ENCODE results near the gene HHLA2.
"Not testable (repeated sequence)": the region's sequence is repeated elsewhere in the genome, so short reads cannot be mapped to it uniquely, and the experiment has no call there.

HHLA2 gene

GRCh38 chr3:108359011-108359410 lies 62.7 kb downstream of the HHLA2 start:
- 85 to 96% methylated on average over 2 of the region's 2 CpGs for WGBS, 2 experiments
- H3K36me3 ChIP-seq (ENCODE audit: control insufficient read depth, insufficient read depth, low read length), result no peaks in the 10 kb centered on the region
- no peaks in the 10 kb centered on the region for H3K27me3 ChIP-seq (ENCODE audit: control insufficient read depth, insufficient read depth, low read length, poor library complexity, severe bottlenecking)

GRCh38 chr3:108376026-108376425 lies 79.7 kb downstream of the HHLA2 start:
- no peaks in the 10 kb centered on the region for H3K27me3 ChIP-seq (ENCODE audit: control insufficient read depth, insufficient read depth, low read length, poor library complexity, severe bottlenecking)
- no peaks in the 10 kb centered on the region for H3K9me3 ChIP-seq (ENCODE audit: control insufficient read depth, low read length)
- 0% methylated on average over 1 of the region's 1 CpG; no CpG with 5 or more reads in 1 of the 2 experiments for WGBS, 2 experiments
- no peak overlapping the region for H3K27ac ChIP-seq (ENCODE audit: insufficient read depth, low read depth, low read length, poor library complexity, severe bottlenecking)
- H3K4me1 ChIP-seq (ENCODE audit: control insufficient read depth, insufficient read depth, low read length), result no peaks in the 10 kb centered on the region
- H3K4me3 ChIP-seq (ENCODE audit: insufficient read depth, low read depth, low read length), result no peak overlapping the region
- H3K36me3 ChIP-seq (ENCODE audit: control insufficient read depth, insufficient read depth, low read length), result no peaks in the 10 kb centered on the region

More at GRCh38 chr3:108359011-108359410, 62.7 kb downstream of the HHLA2 start:
- Histone ChIP-seq H3K4me3 (ENCODE audit: insufficient read depth, low read depth, low read length) (no peak overlapping the region), H3K9me3 (ENCODE audit: control insufficient read depth, low read length) (no peaks in the 10 kb centered on the region), H3K27ac (ENCODE audit: insufficient read depth, low read depth, low read length, poor library complexity, severe bottlenecking) (no peak overlapping the region), H3K4me1 (ENCODE audit: control insufficient read depth, insufficient read depth, low read length) (no peaks in the 10 kb centered on the region)

GRCh38 chr3:108377384-108377783 lies 81.0 kb downstream of the HHLA2 start:
- Histone ChIP-seq H3K27me3 (ENCODE audit: control insufficient read depth, insufficient read depth, low read length, poor library complexity, severe bottlenecking) (no peaks in the 10 kb centered on the region), H3K9me3 (ENCODE audit: control insufficient read depth, low read length) (no peaks in the 10 kb centered on the region), H3K4me1 (ENCODE audit: control insufficient read depth, insufficient read depth, low read length) (peaks cover 7% of the 10 kb centered on the region), H3K4me3 (ENCODE audit: insufficient read depth, low read depth, low read length) (no peak overlapping the region), H3K36me3 (ENCODE audit: control insufficient read depth, insufficient read depth, low read length) (no peaks in the 10 kb centered on the region), H3K27ac (ENCODE audit: insufficient read depth, low read depth, low read length, poor library complexity, severe bottlenecking) (no peak overlapping the region)
- WGBS, 2 experiments, result 89 to 94% methylated on average over 1 of the region's 1 CpG

- Histone ChIP-seq H3K27me3 (ENCODE audit: control insufficient read depth, insufficient read depth, low read length, poor library complexity, severe bottlenecking) (no peaks in the 10 kb centered on the region), H3K27ac (ENCODE audit: insufficient read depth, low read depth, low read length, poor library complexity, severe bottlenecking) (no peak overlapping the region), H3K4me3 (ENCODE audit: insufficient read depth, low read depth, low read length) (no peak overlapping the region), H3K9me3 (ENCODE audit: control insufficient read depth, low read length) (no peaks in the 10 kb centered on the region), H3K36me3 (ENCODE audit: control insufficient read depth, insufficient read depth, low read length) (no peaks in the 10 kb centered on the region), H3K4me1 (ENCODE audit: control insufficient read depth, insufficient read depth, low read length) (peaks cover 7% of the 10 kb centered on the region)
- WGBS, 2 experiments, result 95 to 98% methylated on average over 4 of the region's 4 CpGs
Measured at GRCh38 chr3:108378153-108378951, 82.0 kb downstream of the HHLA2 start.

- H3K36me3 ChIP-seq (ENCODE audit: control insufficient read depth, insufficient read depth, low read length); H3K27ac ChIP-seq (ENCODE audit: insufficient read depth, low read depth, low read length, poor library complexity, severe bottlenecking); H3K4me3 ChIP-seq (ENCODE audit: insufficient read depth, low read depth, low read length); H3K9me3 ChIP-seq (ENCODE audit: control insufficient read depth, low read length); H3K4me1 ChIP-seq (ENCODE audit: control insufficient read depth, insufficient read depth, low read length); H3K27me3 ChIP-seq (ENCODE audit: control insufficient read depth, insufficient read depth, low read length, poor library complexity, severe bottlenecking): not testable (repeated sequence)
- 86 to 92% methylated on average over 1 to 2 of the region's 2 CpGs for WGBS, 2 experiments
Measured at GRCh38 chr3:108378952-108379342, 82.6 kb downstream of the HHLA2 start.

GRCh38 chr3:108380128-108380795 lies 83.9 kb downstream of the HHLA2 start:
- no peaks in the 10 kb centered on the region for H3K27me3 ChIP-seq (ENCODE audit: control insufficient read depth, insufficient read depth, low read length, poor library complexity, severe bottlenecking)
- H3K4me3 ChIP-seq (ENCODE audit: insufficient read depth, low read depth, low read length), result no peak overlapping the region
- no peak overlapping the region for H3K27ac ChIP-seq (ENCODE audit: insufficient read depth, low read depth, low read length, poor library complexity, severe bottlenecking)
- WGBS, 2 experiments, result 93% methylated on average over 7 of the region's 7 CpGs
- no peaks in the 10 kb centered on the region for H3K36me3 ChIP-seq (ENCODE audit: control insufficient read depth, insufficient read depth, low read length)
- H3K9me3 ChIP-seq (ENCODE audit: control insufficient read depth, low read length), result no peaks in the 10 kb centered on the region
- H3K4me1 ChIP-seq (ENCODE audit: control insufficient read depth, insufficient read depth, low read length), result peaks cover 7% of the 10 kb centered on the region

- peaks cover 7% of the 10 kb centered on the region for H3K4me1 ChIP-seq (ENCODE audit: control insufficient read depth, insufficient read depth, low read length)
- no peaks in the 10 kb centered on the region for H3K27me3 ChIP-seq (ENCODE audit: control insufficient read depth, insufficient read depth, low read length, poor library complexity, severe bottlenecking)
- 57 to 62% methylated on average over 3 of the region's 3 CpGs for WGBS, 2 experiments
- no peaks in the 10 kb centered on the region for H3K9me3 ChIP-seq (ENCODE audit: control insufficient read depth, low read length)
- no peak overlapping the region for H3K4me3 ChIP-seq (ENCODE audit: insufficient read depth, low read depth, low read length)
- H3K27ac ChIP-seq (ENCODE audit: insufficient read depth, low read depth, low read length, poor library complexity, severe bottlenecking), result no peak overlapping the region
- H3K36me3 ChIP-seq (ENCODE audit: control insufficient read depth, insufficient read depth, low read length), result no peaks in the 10 kb centered on the region
Measured at GRCh38 chr3:108381529-108382140, 85.3 kb downstream of the HHLA2 start.

GRCh38 chr3:108383306-108383705 lies 87.0 kb downstream of the HHLA2 start:
- H3K27ac ChIP-seq (ENCODE audit: insufficient read depth, low read depth, low read length, poor library complexity, severe bottlenecking), result no peak overlapping the region

GRCh38 chr3:108387063-108387462 lies 90.7 kb downstream of the HHLA2 start:
- peaks cover 1% of the 10 kb centered on the region for H3K4me1 ChIP-seq (ENCODE audit: control insufficient read depth, insufficient read depth, low read length)
- H3K4me3 ChIP-seq (ENCODE audit: insufficient read depth, low read depth, low read length), result no peak overlapping the region
- H3K9me3 ChIP-seq (ENCODE audit: control insufficient read depth, low read length), result no peaks in the 10 kb centered on the region
- H3K36me3 ChIP-seq (ENCODE audit: control insufficient read depth, insufficient read depth, low read length), result no peaks in the 10 kb centered on the region
- no peak overlapping the region for H3K27ac ChIP-seq (ENCODE audit: insufficient read depth, low read depth, low read length, poor library complexity, severe bottlenecking)
- no peaks in the 10 kb centered on the region for H3K27me3 ChIP-seq (ENCODE audit: control insufficient read depth, insufficient read depth, low read length, poor library complexity, severe bottlenecking)
- 92 to 100% methylated on average over 1 of the region's 1 CpG for WGBS, 2 experiments

More at GRCh38 chr3:108383306-108383705, 87.0 kb downstream of the HHLA2 start:
- Histone ChIP-seq H3K36me3 (ENCODE audit: control insufficient read depth, insufficient read depth, low read length) (no peaks in the 10 kb centered on the region), H3K27me3 (ENCODE audit: control insufficient read depth, insufficient read depth, low read length, poor library complexity, severe bottlenecking) (no peaks in the 10 kb centered on the region), H3K4me1 (ENCODE audit: control insufficient read depth, insufficient read depth, low read length) (peaks cover 7% of the 10 kb centered on the region), H3K4me3 (ENCODE audit: insufficient read depth, low read depth, low read length) (no peak overlapping the region), H3K9me3 (ENCODE audit: control insufficient read depth, low read length) (no peaks in the 10 kb centered on the region)

Data from ectodermal cell (in vitro differentiated cells).